H1 (cell line): Measurements from ENCODE around the gene DAZAP1. TPM values are rescaled to one million over a fixed set of nuclear protein-coding genes. Genes with fewer than 3 reads are reported as not detected.
A peak's percentile ranks its signal among the peaks of the same experiment; 100 is the strongest.

Source experiments
- CTCF ChIA-PET: fragments of 300-600 bp; sonication (Branson Sonifier 250); formaldehyde crosslinking; loops from one replicate; lab custom pipeline; 2021; ENCODE audit not compliant: partially characterized antibody; lab: Charles Lee
- POLR2A ChIA-PET: fragments of 300-600 bp; sonication (Branson Sonifier 250); formaldehyde crosslinking; loops from one replicate; lab custom pipeline; 2021; ENCODE audit warnings: inconsistent platforms; ENCODE audit not compliant: partially characterized antibody; lab: Charles Lee
- DNase-seq, 2 experiments: peaks; one replicate each; pipeline versions ENCODE4 v3.0.0 to v3.0.0-alpha.2; 2010 to 2022; ENCODE audit warnings: low spot score in 2 of 2, low read depth in 1 of 2, mixed read lengths in 1 of 2
- FAIRE-seq: peaks from 2 replicates; lab custom pipeline; 2011; peaks lifted over from hg19 to GRCh38; lab: Jason Lieb, UNC
- H2AFZ ChIP-seq: 2 replicates; pipeline ENCODE4 v1.8.1; 2012; ENCODE audit warnings: low read length, inconsistent platforms
- H2AK5ac ChIP-seq: 2 replicates; pipeline ENCODE4 v1.6.1; 2013; ENCODE audit warnings: low read depth, low read length
- H2BK120ac ChIP-seq: replicated peaks from 2 replicates; pipeline ENCODE3; 2013; ENCODE audit warnings: low read depth, low read length, inconsistent platforms
- H2BK12ac ChIP-seq: 2 replicates; pipeline ENCODE4 v1.6.1; 2013; ENCODE audit warnings: low read depth, low read length
- H2BK15ac ChIP-seq: 2 replicates; pipeline ENCODE4 v1.6.1; 2013; ENCODE audit warnings: low read length
- H2BK20ac ChIP-seq: 2 replicates; pipeline ENCODE4 v1.6.1; 2013; ENCODE audit warnings: low read length
- H2BK5ac ChIP-seq: 2 replicates; pipeline ENCODE4 v1.6.1; 2013; ENCODE audit warnings: low read depth, low read length
- H3K14ac ChIP-seq: 2 replicates; pipeline ENCODE4 v1.6.1; 2013; ENCODE audit warnings: inconsistent platforms; ENCODE audit not compliant: insufficient read length
- H3K18ac ChIP-seq: 2 replicates; pipeline ENCODE4 v1.6.1; 2013; ENCODE audit warnings: low read length; ENCODE audit errors: extremely low read depth
- H3K23ac ChIP-seq: 2 replicates; pipeline ENCODE4 v1.6.1; 2013; ENCODE audit warnings: inconsistent platforms; ENCODE audit not compliant: insufficient read length
- H3K23me2 ChIP-seq: 2 replicates; pipeline ENCODE4 v1.6.1; 2013; ENCODE audit warnings: low read depth, low read length
- H3K27ac ChIP-seq: 2 replicates; pipeline ENCODE4 v1.6.1; 2011; ENCODE audit warnings: low read depth, low read length, inconsistent platforms
- H3K27me3 ChIP-seq, 4 experiments: replicated peaks in 1 of 4; 1 replicate in 1 of 4; 2 replicates in 3 of 4; pipeline versions ENCODE4 v1.6.1 to v1.8.1; 2011 to 2013; ENCODE audit warnings: low read length in 3 of 4, mild to moderate bottlenecking in 3 of 4, inconsistent platforms in 2 of 4, mixed read lengths in 2 of 4, moderate library complexity in 1 of 4; ENCODE audit not compliant: control insufficient read depth in 3 of 4, insufficient read depth in 3 of 4; ENCODE audit errors: extremely low read depth in 1 of 4
- H3K36me3 ChIP-seq, 4 experiments: 2 replicates each; pipeline versions ENCODE4 v1.6.1 to v1.8.1; 2011 to 2013; ENCODE audit warnings: mild to moderate bottlenecking in 4 of 4, low read length in 3 of 4, moderate library complexity in 2 of 4, control low read depth in 1 of 4, inconsistent platforms in 1 of 4; ENCODE audit not compliant: insufficient read depth in 4 of 4, control insufficient read depth in 2 of 4
- H3K4ac ChIP-seq: replicated peaks from 2 replicates; pipeline ENCODE3; 2013; ENCODE audit warnings: low read length, low read depth, mixed read lengths, inconsistent platforms; ENCODE audit not compliant: insufficient read length
- H3K4me1 ChIP-seq, 4 experiments: replicated peaks in 1 of 4; 1 replicate in 1 of 4; 2 replicates in 3 of 4; pipeline versions ENCODE4 v1.6.1 to v1.8.1; 2011 to 2013; ENCODE audit warnings: low read length in 3 of 4, inconsistent platforms in 2 of 4, mixed read lengths in 1 of 4; ENCODE audit not compliant: insufficient read depth in 4 of 4, control insufficient read depth in 3 of 4
- H3K4me2 ChIP-seq, 2 experiments: 2 replicates each; pipeline versions ENCODE4 v1.6.1 to v1.8.1; 2011 to 2013; ENCODE audit warnings: low read depth in 2 of 2, low read length in 2 of 2, control low read depth in 1 of 2, inconsistent platforms in 1 of 2, mild to moderate bottlenecking in 1 of 2; ENCODE audit not compliant: insufficient read depth in 1 of 2
- H3K4me3 ChIP-seq, 4 experiments: fragments of 200-600, 300-600 bp in 1 of 4; sonication (generic), shearing (Covaris generic), sonication (Bioruptor Twin) in 1 of 4; 2 replicates each; pipeline versions ENCODE4 v1.5.1 to v1.8.1; 2011 to 2016; ENCODE audit warnings: low read length in 4 of 4, low read depth in 3 of 4, control low read depth in 2 of 4, inconsistent platforms in 2 of 4, mild to moderate bottlenecking in 2 of 4, mixed read lengths in 1 of 4, moderate library complexity in 1 of 4; ENCODE audit not compliant: insufficient read depth in 2 of 4; ENCODE audit errors: extremely low read depth in 1 of 4
- H3K56ac ChIP-seq: replicated peaks from 2 replicates; pipeline ENCODE3; 2013; ENCODE audit warnings: low read depth, mild to moderate bottlenecking, mixed read lengths, low read length, inconsistent platforms; ENCODE audit not compliant: insufficient read length
- H3K79me1 ChIP-seq: 2 replicates; pipeline ENCODE4 v1.6.1; 2013; ENCODE audit warnings: low read depth, low read length, control low read depth
- H3K79me2 ChIP-seq, 2 experiments: 2 replicates each; pipeline versions ENCODE4 v1.6.1 to v1.8.1; 2012 to 2013; ENCODE audit warnings: low read length in 2 of 2, mild to moderate bottlenecking in 2 of 2, inconsistent platforms in 1 of 2; ENCODE audit not compliant: insufficient read depth in 2 of 2, control insufficient read depth in 1 of 2
- H3K9ac ChIP-seq, 4 experiments: replicated peaks in 1 of 4; 1 replicate in 1 of 4; 2 replicates in 3 of 4; pipeline versions ENCODE4 v1.6.1 to v1.8.1; 2011 to 2013; ENCODE audit warnings: low read depth in 3 of 4, low read length in 3 of 4, control low read depth in 2 of 4, mild to moderate bottlenecking in 2 of 4, moderate library complexity in 2 of 4, inconsistent platforms in 1 of 4; ENCODE audit errors: extremely low read depth in 1 of 4
- H3K9me3 ChIP-seq, 2 experiments: 2 replicates each; pipeline versions ENCODE4 v1.6.1 to v1.8.1; 2012 to 2013; ENCODE audit warnings: mild to moderate bottlenecking in 2 of 2, moderate library complexity in 2 of 2, control low read depth in 1 of 2, inconsistent platforms in 1 of 2, low read depth in 1 of 2, low read length in 1 of 2, mixed read lengths in 1 of 2; ENCODE audit not compliant: insufficient read depth in 2 of 2
- H4K20me1 ChIP-seq, 2 experiments: replicated peaks in 1 of 2; 2 replicates each; pipeline versions ENCODE3 to v1.8.1; 2011 to 2013; ENCODE audit warnings: inconsistent platforms in 2 of 2, low read length in 2 of 2, mild to moderate bottlenecking in 1 of 2; ENCODE audit not compliant: insufficient read depth in 2 of 2, control insufficient read depth in 1 of 2
- H4K5ac ChIP-seq: 2 replicates; pipeline ENCODE4 v1.6.1; 2013; ENCODE audit warnings: low read length, low read depth, mixed read lengths, inconsistent platforms; ENCODE audit not compliant: insufficient read length
- H4K8ac ChIP-seq: 2 replicates; pipeline ENCODE4 v1.8.0; 2013; ENCODE audit warnings: mild to moderate bottlenecking, moderate library complexity, low read length, inconsistent platforms; ENCODE audit not compliant: insufficient read depth; ENCODE audit errors: extremely low read depth
- H4K91ac ChIP-seq: replicated peaks from 2 replicates; pipeline ENCODE3; 2013; ENCODE audit warnings: low read length, mixed read lengths, inconsistent platforms; ENCODE audit not compliant: insufficient read length
- GTF2F1 ChIP-seq: IDR thresholded peaks from 2 replicates; pipeline ENCODE4 v1.6.1; 2012; ENCODE audit warnings: low read depth, low read length, improper control_type of control experiment, borderline replicate concordance
- KDM4A ChIP-seq: IDR thresholded peaks from one replicate; pipeline ENCODE4 v1.7.1; 2012; ENCODE audit warnings: low read depth, mild to moderate bottlenecking, moderate library complexity, low read length, inconsistent platforms; ENCODE audit not compliant: severe bottlenecking
- MAFK ChIP-seq: IDR thresholded peaks from 2 replicates; pipeline ENCODE4 v1.6.1; 2012; ENCODE audit warnings: low read depth, mild to moderate bottlenecking, improper control_type of control experiment, low read length
- PHF8 ChIP-seq: fragments of 200-600 bp; sonication (generic); conservative IDR thresholded peaks from 2 replicates; pipeline ENCODE4 v1.7.1; 2012; ENCODE audit warnings: low read depth, mild to moderate bottlenecking, inconsistent platforms, low read length, moderate library complexity
- POLR2A ChIP-seq, 2 experiments: IDR thresholded peaks; 1 replicate in 1 of 2; 2 replicates in 1 of 2; pipeline ENCODE4 v1.6.1; 2011; ENCODE audit warnings: low read depth in 2 of 2, low read length in 2 of 2, mild to moderate bottlenecking in 2 of 2; ENCODE audit errors: control extremely low read depth in 1 of 2
- SP2 ChIP-seq: IDR thresholded peaks from 2 replicates; pipeline ENCODE4 v1.6.1; 2012; ENCODE audit warnings: mild to moderate bottlenecking, low read length, inconsistent platforms
- TAF7 ChIP-seq: optimal IDR thresholded peaks from 2 replicates; pipeline ENCODE3; 2011; ENCODE audit warnings: low read depth, mild to moderate bottlenecking, inconsistent platforms, low read length, moderate library complexity, borderline replicate concordance
- TBP ChIP-seq: IDR thresholded peaks from 2 replicates; pipeline ENCODE4 v1.6.1; 2011; ENCODE audit warnings: low read depth, low read length, improper control_type of control experiment
- YY1 ChIP-seq: IDR thresholded peaks from 2 replicates; pipeline ENCODE4 v1.6.1; 2011; ENCODE audit warnings: low read depth, mild to moderate bottlenecking, low read length
- WGBS, 2 experiments: shearing (Covaris generic) in 1 of 2; methylation state at CpG; one replicate each; pipeline versions ENCODE4 v1.1.6 to v1.1.7; 2013 to 2015; ENCODE audit warnings: low lambda C conversion rate in 2 of 2, mixed read lengths in 2 of 2, inconsistent platforms in 1 of 2, low coverage in 1 of 2, missing lambda C conversion rate in 1 of 2; ENCODE audit not compliant: insufficient replicate concordance in 2 of 2, insufficient coverage in 1 of 2, insufficient read length in 1 of 2; ENCODE audit errors: extremely low coverage in 1 of 2, missing lambda C conversion rate in 1 of 2; 5-methylcytosine and 5-hydroxymethylcytosine counted together
- polyA plus RNA-seq, 7 experiments: library from polyadenylated mRNA; depleted of rRNA in 3 of 7; stranded (reverse) in 5 of 7; unstranded in 2 of 7; fragments of >200 nt in 5 of 7; fragments of 200-250 nt in 2 of 7; gene quantifications; 1 replicate in 5 of 7; 2 replicates in 1 of 7; 4 replicates in 1 of 7; pipeline versions ENCODE4 v1.2.1 to v1.2.3, GENCODE V29; 2011 to 2013; ENCODE audit warnings: missing spikeins in 2 of 7, mixed read lengths in 2 of 7
- total RNA-seq: library from RNA; stranded (reverse); fragmentation: NEBNext Ultra II Directional; extraction: Animal tissue kit (Norgen Biotek cat#: 25700); gene quantifications from 2 replicates; pipeline ENCODE4 v1.2.1, GENCODE V29; 2021

DAZAP1 gene
- total and polyA plus RNA-seq, 2 of the 8 experiments (the other 6 are each of a cell fraction or from before 2014, with no cell fraction given): 79.6 to 341 TPM

DNA sequence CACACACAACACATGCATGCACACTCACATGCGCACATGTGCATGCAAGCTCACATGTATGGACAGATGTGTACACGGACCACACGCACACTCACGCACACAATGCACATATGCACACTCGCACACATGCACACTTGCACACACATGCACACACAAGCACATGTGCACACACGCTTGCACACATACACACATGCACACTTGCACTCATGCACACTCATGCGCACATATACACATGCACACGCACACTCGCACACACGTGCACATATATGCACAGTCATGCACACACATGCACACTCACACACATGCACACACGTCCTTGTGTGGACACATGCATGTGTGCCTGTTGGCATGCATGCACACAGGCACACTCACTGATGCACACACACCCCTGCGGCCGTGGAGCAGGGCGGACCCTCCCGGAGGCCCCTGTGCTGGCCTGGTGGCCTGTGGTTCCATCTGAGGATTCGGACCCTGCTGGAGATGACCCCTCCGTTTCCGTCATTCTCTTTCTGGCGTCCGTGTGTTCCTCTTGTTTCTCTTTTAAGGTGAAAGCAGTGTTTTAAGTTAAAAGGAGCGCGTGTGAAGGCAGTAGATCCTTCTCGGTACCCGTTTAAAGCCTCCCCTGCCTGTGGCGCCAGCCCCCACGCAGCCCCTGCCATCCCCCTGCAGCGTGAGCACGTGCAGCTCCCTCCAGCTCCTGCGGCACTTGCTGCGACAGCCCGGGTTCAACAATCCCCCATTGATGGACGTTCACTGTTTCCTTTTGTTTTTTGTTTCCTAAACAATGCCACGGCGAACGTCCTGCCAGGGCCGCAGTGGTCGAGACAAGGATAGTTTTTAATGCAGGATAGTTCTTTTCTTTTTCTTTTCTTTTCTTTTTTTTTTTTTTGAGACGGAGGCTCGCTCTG lies 18.1 kb upstream of the DAZAP1 start:
- H2BK15ac ChIP-seq: no peak overlapping the region
- no peak overlapping the region for H2BK5ac ChIP-seq
- FAIRE-seq: no peak
- H3K4me3 ChIP-seq: no peak overlapping the region
- no peak overlapping the region for H3K4ac ChIP-seq
- no peak for DNase-seq
- no peak overlapping the region for H2AFZ ChIP-seq
- no peak overlapping the region for H3K14ac ChIP-seq
- H3K27me3 ChIP-seq: no peaks in the 10 kb centered on the region
- H4K20me1 ChIP-seq: peaks cover 4 to 19% of the 10 kb centered on the region in 2 experiments
- CTCF ChIA-PET: interaction anchor here (1.7 kb wide), 1 partner anchor 74 kb away, joined by 5 read pairs; no protein-coding TSS in a partner anchor
- no peak overlapping the region for H3K27ac ChIP-seq
- no peak overlapping the region for H4K5ac ChIP-seq
- TF ChIP-seq KDM4A (no peak), PHF8 (no peak), TBP (no peak), GTF2F1 (no peak), SP2 (no peak), MAFK (no peak), YY1 (no peak), TAF7 (no peak), POLR2A (IDR thresholded peaks at IDR 0.05; ENCODE audit: control extremely low read depth in 1 of 2, low read depth in 2 of 2, low read length in 2 of 2) (no peak)
- H2BK20ac ChIP-seq: no peak overlapping the region
- POLR2A ChIA-PET: interaction anchor here (1.2 to 1.6 kb wide), 2 partner anchors 117 to 120 kb away, joined by 3 to 8 read pairs; partner anchors contain the start of gene CIRBP
- WGBS, 2 experiments: 94% methylated on average over 34 of the region's 39 CpGs; no CpG with 5 or more reads in 1 of the 2 experiments
- no peak overlapping the region for H3K4me2 ChIP-seq
- no peak overlapping the region for H3K23ac ChIP-seq
- H3K79me2 ChIP-seq: peaks cover 0 to 4% of the 10 kb centered on the region in 2 experiments; a peak in 1 of 4 replicates
- H3K36me3 ChIP-seq: peaks cover 0 to 20% (median 13%) of the 10 kb centered on the region in 4 experiments; a peak in 6 of 8 replicates
- H3K23me2 ChIP-seq: peaks cover 1% of the 10 kb centered on the region; the same call in 1 of the 2 replicates
- H3K9me3 ChIP-seq: no peaks in the 10 kb centered on the region; a peak in 1 of 4 replicates
- no peak overlapping the region for H3K18ac ChIP-seq
- no peak overlapping the region for H3K9ac ChIP-seq
- no peak overlapping the region for H4K91ac ChIP-seq
- H3K56ac ChIP-seq: no peak overlapping the region
- H3K4me1 ChIP-seq: peaks cover 0 to 3% (median 0%) of the 10 kb centered on the region in 4 experiments; a peak in 2 of 7 replicates
- H4K8ac ChIP-seq: peak overlapping the region; percentile 11
- H3K79me1 ChIP-seq: 0 out of 2 replicates have a peak, but pooled peaks cover 9% of the 10 kb centered on the region
- H2BK120ac ChIP-seq: no peak overlapping the region
- no peak overlapping the region for H2AK5ac ChIP-seq
- no peak overlapping the region for H2BK12ac ChIP-seq
